ENCODE results near the gene IGSF21.

Gene IGSF21

GRCh38 chr1:18109756-18110597 lies 2.4 kb downstream of the IGSF21 start:
- Histone ChIP-seq H4K20me1 (ENCODE audit: insufficient read depth, low read length) (no peaks in the 10 kb centered on the region), H3K36me3 (ENCODE audit: insufficient read depth, low read length) (no peaks in the 10 kb centered on the region), H3K27ac (ENCODE audit: low read depth, low read length, poor library complexity, severe bottlenecking) (no peak overlapping the region), H3K4me1 (ENCODE audit: insufficient read depth, low read length, severe bottlenecking) (no peaks in the 10 kb centered on the region), H3K4me2 (ENCODE audit: low read length) (no peak overlapping the region), H3K27me3 (ENCODE audit: insufficient read depth, low read length) (no peaks in the 10 kb centered on the region), H3K4me3 (ENCODE audit: low read depth, low read length, poor library complexity, severe bottlenecking) (no peak overlapping the region), H3K9me3 (ENCODE audit: low read length) (no peaks in the 10 kb centered on the region), H2AFZ (ENCODE audit: low read length) (no peak overlapping the region), H3F3A (ENCODE audit: insufficient read depth, low read length) (no peaks in the 10 kb centered on the region), H3K9me2 (ENCODE audit: low read depth, low read length) (no peaks in the 10 kb centered on the region), H3K79me2 (ENCODE audit: insufficient read depth, low read length) (no peaks in the 10 kb centered on the region), H3K9ac (ENCODE audit: low read length) (no peak overlapping the region)
- no peak for TF ChIP-seq EZH2 (IDR thresholded peaks at IDR 0.05; ENCODE audit: borderline replicate concordance, low read length)

GRCh38 chr1:18110598-18110939 lies 3.0 kb downstream of the IGSF21 start:
- H3K9ac ChIP-seq (ENCODE audit: low read length): no peak overlapping the region
- no peaks in the 10 kb centered on the region for H3K4me1 ChIP-seq (ENCODE audit: insufficient read depth, low read length, severe bottlenecking)
- H2AFZ ChIP-seq (ENCODE audit: low read length): no peak overlapping the region
- no peaks in the 10 kb centered on the region for H3K36me3 ChIP-seq (ENCODE audit: insufficient read depth, low read length)
- no peak overlapping the region for H3K27ac ChIP-seq (ENCODE audit: low read depth, low read length, poor library complexity, severe bottlenecking)
- no peak for TF ChIP-seq EZH2 (IDR thresholded peaks at IDR 0.05; ENCODE audit: borderline replicate concordance, low read length)
- TF ChIP-seq CTCF (IDR thresholded peaks at IDR 0.05; ENCODE audit: low read length): no peak
- no peaks in the 10 kb centered on the region for H3K9me2 ChIP-seq (ENCODE audit: low read depth, low read length)
- H4K20me1 ChIP-seq (ENCODE audit: insufficient read depth, low read length): no peaks in the 10 kb centered on the region
- no peaks in the 10 kb centered on the region for H3K79me2 ChIP-seq (ENCODE audit: insufficient read depth, low read length)
- H3K4me3 ChIP-seq (ENCODE audit: low read depth, low read length, poor library complexity, severe bottlenecking): no peak overlapping the region
- no peak overlapping the region for H3K4me2 ChIP-seq (ENCODE audit: low read length)
- H3K27me3 ChIP-seq (ENCODE audit: insufficient read depth, low read length): no peaks in the 10 kb centered on the region
- H3K9me3 ChIP-seq (ENCODE audit: low read length): no peaks in the 10 kb centered on the region
- H3F3A ChIP-seq (ENCODE audit: insufficient read depth, low read length): no peaks in the 10 kb centered on the region

GRCh38 chr1:18110968-18111367 lies 3.4 kb downstream of the IGSF21 start:
- H3K4me3 ChIP-seq (ENCODE audit: low read depth, low read length, poor library complexity, severe bottlenecking): no peak overlapping the region
- H3K4me2 ChIP-seq (ENCODE audit: low read length): no peak overlapping the region
- H3K9me2 ChIP-seq (ENCODE audit: low read depth, low read length): no peaks in the 10 kb centered on the region
- no peaks in the 10 kb centered on the region for H3K4me1 ChIP-seq (ENCODE audit: insufficient read depth, low read length, severe bottlenecking)
- no peaks in the 10 kb centered on the region for H3K79me2 ChIP-seq (ENCODE audit: insufficient read depth, low read length)
- no peak for TF ChIP-seq EZH2 (IDR thresholded peaks at IDR 0.05; ENCODE audit: borderline replicate concordance, low read length)
- TF ChIP-seq CTCF (IDR thresholded peaks at IDR 0.05; ENCODE audit: low read length): no peak
- no peaks in the 10 kb centered on the region for H3K9me3 ChIP-seq (ENCODE audit: low read length)
- no peak overlapping the region for H3K27ac ChIP-seq (ENCODE audit: low read depth, low read length, poor library complexity, severe bottlenecking)
- no peaks in the 10 kb centered on the region for H3K27me3 ChIP-seq (ENCODE audit: insufficient read depth, low read length)
- H3K9ac ChIP-seq (ENCODE audit: low read length): no peak overlapping the region
- no peaks in the 10 kb centered on the region for H4K20me1 ChIP-seq (ENCODE audit: insufficient read depth, low read length)
- no peaks in the 10 kb centered on the region for H3F3A ChIP-seq (ENCODE audit: insufficient read depth, low read length)
- no peaks in the 10 kb centered on the region for H3K36me3 ChIP-seq (ENCODE audit: insufficient read depth, low read length)
- no peak overlapping the region for H2AFZ ChIP-seq (ENCODE audit: low read length)

Data from OCI-LY1 (cell line).